ENCODE data around the gene MCAT.

Gene MCAT

GRCh38 chr22:43171607-43172006 lies 28.4 kb upstream of the MCAT start:
- no peak for DNase-seq

DNA sequence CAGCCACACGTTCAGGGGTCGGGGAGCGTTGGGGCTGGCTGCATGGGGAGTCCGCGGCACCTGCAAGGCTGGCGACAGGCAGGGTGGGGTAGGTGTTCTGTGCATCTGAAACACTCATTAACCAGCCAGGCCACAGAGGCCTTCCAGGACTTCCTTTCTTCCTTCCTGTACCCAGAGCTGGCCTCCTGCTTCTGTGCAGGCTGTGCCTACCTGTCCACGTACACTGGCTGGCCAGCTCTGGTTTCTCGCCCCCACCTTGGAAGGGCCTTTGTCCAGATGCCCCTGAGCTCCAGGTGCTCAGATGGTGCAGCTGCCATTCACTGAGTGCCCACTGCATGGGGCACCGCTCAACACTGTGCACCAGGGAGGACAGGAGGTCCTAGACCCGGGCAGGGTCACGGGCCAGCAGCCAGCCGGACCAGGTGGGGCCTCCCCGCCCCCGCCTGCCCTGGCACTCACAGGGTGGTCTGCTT lies 27.9 kb upstream of the MCAT start:
- DNase-seq, result no peak

DNA sequence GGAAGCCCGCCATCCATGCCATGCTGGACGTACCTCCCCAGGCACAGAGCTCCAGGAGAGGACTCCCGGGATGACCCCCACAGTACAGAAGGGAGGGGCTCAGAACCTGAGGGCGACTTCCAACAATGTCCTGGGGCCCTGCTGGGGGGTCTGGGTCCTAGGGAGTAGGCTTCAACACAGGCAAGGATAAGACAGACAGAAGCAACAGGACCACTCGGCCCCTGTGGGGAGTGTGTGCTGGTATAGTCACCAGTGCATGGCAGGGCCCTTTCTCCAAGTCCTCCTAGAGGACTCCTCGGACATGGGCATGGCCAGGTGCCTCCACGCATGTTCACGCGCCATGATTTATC lies 26.9 kb upstream of the MCAT start:
- no peak for DNase-seq

GRCh38 chr22:43169310-43170130 lies 26.3 kb upstream of the MCAT start:
- DNase-seq, result no peak

DNA sequence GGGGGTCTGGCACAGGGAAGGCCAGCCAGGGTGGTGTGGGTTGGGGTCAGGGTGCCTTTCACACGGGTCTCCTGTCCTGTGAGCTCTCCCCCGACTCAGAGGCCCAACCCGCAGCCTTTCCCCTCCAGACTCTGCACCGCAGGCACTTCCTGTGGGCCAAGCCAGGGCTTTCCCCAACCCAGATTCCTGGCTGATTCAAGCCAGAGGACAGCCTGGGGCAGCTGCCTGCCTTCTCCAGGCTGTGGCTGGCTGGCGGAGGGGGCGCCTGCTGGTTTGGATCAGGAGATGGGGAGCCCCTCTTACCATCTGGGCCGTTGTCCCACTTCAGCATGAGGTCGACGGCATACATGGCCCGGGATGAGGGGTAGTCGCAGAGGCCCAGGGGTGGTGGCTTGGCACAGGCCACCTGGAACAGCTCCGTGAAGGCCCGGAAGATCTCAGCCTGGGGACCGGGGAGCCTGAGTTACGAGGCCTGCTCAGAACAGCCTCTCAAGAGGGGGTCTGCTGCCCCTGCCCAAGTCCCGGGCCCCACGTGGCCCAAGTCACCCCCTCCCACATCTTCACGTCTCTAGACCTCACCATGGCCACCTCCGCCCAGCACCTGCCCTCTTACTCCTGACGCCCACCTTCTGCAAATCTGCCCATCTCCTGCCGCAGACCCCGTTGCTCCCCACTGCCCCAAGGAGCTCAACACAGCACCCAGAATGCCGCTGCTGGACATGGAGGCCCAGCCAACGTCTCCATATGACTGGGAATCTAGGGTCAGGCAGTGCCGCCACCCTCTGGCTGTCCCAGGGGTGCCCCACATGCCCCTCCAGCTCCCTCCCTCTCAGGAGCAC lies 25.5 kb upstream of the MCAT start:
- DNase-seq, result no peak

DNA sequence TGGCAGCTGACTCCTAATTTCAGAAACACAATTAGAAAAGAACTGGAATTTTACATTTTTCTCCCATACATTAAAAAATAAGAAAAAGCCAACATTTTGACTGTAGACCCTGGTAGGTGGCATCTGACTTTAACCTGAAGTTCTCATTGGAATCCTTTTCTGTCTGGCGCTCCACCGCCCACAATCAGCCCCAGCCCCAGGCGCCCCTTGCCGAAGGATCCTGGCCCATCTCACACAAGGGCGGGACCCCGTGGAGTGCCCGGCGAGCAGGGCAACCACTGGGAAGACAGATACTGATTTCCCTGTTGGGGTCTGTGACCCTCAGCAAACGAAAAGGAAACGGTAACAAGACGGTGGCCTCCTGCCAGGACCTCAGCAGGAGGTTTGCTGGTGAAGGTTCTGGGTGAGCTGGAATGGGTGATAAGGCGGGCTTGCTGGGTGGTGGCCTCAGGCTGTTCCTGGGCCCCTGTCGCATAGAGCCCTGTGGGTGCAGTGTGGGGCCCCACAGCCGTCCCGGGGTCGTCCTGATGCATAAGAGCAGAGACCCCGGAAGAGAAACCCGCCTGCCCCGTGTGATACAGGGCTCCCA lies 23.9 kb upstream of the MCAT start:
- DNase-seq, result no peak

- DNase-seq, result no peak
Observed at GRCh38 chr22:43166132-43166930, 23.1 kb upstream of the MCAT start.

DNA sequence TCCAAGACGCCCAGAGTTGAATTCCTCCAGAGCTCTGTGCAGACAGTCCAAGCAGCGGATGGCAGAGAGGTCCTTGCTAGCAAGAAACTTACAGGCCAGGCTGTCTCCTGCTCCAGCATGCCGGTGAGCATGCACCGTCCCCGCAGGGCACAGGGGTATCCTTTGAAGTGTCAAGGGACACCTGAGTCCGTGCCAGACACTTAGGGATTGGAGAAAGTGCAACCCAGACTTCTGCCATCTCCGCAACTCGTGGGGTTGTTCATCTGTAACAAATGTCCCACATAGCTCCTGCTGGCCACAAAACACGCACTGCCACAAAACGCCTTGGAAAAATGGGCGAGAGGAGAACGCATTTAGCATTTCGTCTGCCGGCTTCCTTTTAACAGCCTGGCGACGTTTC lies 21.4 kb upstream of the MCAT start:
- no peak for DNase-seq

DNA sequence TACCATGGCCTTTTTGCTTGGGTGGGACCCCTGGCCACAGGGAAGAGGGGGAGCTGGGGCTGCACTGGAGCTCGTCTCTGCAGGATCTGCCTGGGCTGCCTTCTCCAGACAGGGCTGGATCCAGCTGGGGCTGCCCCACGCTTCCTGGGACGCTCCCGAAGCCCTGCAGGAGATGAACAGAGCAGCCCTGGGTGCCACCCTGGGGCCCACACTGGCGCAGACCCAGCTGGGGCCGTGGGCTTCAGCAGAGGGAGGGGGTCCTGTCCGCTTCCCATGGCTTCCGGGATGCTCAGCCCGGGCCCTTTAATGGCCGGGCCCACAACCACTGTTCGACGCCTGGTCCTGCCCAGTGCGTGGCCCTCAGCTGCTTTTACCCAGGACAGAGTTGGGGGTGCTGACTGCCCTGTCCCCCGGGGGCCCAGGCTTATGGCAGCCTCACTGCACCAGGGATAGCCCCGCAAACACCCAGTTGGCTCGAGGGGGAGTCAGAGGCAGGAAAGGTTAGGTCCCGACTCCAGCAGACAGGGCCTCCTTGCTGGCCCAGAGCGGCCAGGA lies 20.1 kb upstream of the MCAT start:
- DNase-seq, result no peak

DNA sequence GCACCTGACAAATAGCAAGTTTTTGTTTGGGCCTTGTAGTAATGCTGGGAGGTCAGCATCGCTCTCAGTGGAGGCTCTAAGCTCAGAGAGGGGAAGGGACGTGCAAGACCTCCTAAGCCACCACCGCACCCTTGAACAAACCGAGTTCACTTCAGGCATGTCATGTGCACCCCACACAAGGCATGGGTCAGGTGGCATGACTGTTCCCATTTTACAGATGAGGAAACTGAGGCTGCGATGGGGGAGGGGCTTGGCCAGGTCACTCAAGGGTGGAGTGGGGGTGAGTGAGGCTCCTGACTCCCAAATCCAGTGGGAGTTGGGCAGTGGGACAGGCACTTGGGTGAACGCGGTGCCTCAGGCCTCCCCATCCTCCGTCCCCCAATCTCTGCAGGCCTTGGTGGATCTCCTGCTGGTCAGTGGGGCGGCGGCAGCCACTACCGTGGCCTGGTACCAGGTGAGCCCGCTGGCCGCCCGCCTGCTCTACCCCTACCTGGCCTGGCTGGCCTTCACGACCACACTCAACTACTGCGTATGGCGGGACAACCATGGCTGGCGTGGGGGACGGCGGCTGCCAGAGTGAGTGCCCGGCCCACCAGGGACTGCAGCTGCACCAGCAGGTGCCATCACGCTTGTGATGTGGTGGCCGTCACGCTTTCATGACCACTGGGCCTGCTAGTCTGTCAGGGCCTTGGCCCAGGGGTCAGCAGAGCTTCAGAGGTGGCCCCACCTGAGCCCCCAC lies 19.4 kb upstream of the MCAT start:
- DNase-seq, result no peak

GRCh38 chr22:43160497-43161126 lies 17.4 kb upstream of the MCAT start:
- no peak for DNase-seq

- no peak for DNase-seq
Observed at GRCh38 chr22:43159484-43160178, 16.4 kb upstream of the MCAT start.

DNA sequence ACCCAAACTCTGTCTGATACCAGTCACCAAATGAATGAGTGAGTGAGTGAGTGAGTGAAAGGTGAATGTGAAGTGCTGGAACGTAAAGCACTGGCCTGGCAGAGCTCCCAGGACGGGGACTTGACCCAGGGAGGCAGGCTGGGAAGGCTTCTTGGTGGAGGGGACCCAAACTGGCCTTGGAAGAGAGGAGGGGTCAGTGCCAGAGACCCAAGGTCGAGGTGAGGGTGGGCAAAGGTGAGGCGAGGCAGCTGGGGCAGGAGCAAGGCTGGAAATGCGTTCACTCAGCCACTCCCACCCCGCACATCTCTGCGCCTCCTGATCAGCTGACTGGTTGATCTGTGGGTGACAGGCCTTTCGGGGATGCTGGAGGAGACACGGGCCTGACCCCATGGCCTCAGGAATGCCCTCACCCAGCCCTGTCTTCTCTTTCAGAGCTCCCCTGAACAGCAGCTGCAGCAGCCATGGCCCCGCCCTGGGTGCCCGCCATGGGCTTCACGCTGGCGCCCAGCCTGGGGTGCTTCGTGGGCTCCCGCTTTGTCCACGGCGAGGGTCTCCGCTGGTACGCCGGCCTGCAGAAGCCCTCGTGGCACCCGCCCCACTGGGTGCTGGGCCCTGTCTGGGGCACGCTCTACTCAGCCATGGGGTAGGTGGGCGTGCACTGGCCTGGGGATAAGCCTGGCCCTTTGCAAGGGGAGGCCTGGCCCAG lies 15.7 kb upstream of the MCAT start:
- DNase-seq, result no peak

GRCh38 chr22:43157874-43158546 lies 14.8 kb upstream of the MCAT start:
- DNase-seq, result no peak

- no peak for DNase-seq
Observed at GRCh38 chr22:43156413-43156812, 13.2 kb upstream of the MCAT start.

DNA sequence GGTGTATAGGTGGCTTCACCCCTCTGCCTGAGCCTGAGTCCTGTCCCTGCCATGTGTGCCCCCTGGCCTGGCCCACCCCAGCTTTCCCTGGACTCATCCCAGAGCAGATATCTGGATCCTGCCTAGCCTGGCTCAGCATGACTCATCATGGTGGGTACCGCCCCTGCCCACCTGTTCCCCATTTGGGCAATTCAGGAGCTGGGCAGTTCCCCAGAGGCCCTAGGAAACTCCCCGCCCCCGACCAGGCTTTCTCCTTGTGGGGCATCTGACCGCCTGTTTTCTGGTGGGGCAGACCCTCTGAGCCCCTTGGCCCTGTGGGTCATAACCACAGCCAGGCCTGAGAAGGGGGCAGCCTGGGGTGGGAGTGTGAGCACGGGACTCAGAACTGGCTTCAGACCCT lies 12.6 kb upstream of the MCAT start:
- peak; percentile 44 to 63 for DNase-seq

DNA sequence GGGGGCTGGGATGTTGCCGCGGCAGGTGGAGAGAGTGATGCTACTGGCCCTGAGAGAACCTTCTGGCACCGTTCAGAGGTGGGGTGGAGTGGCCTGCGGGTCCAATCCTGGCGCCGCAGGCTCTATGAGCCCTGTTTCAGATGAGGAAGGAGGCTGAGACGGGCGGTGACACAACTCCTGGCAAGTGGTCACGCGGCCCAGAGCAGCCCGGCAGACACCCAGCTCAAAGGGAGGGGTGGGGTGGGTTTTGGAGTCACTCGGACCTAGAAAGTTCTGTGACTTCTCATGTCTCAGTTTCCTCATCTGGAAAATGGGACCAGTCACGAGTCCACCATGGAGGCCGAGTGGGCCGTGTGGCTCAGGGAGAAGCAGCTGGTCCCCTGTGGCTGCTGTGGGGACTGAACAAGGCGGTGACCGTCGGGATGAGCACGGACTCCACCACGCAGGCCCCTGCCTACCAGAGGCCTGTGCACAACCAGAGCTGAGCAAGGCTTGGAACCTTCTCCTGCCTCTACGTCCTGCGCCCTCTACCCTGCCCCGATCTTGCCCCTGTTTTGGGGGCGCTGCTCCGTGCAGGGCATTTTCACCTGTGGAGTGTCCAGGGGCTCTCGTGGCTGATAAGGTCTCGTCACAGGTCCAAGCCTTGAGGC lies 11.8 kb upstream of the MCAT start:
- peak; percentile 84 to 92 for DNase-seq

- peak; percentile 54 to 60 for DNase-seq
Observed at GRCh38 chr22:43153899-43154298, 10.7 kb upstream of the MCAT start.
